Pancreas (tissue), 10 donors: Measurements from ENCODE around the gene TSC22D1. TPM values are rescaled to one million over a fixed set of nuclear protein-coding genes. Genes with fewer than 3 reads are reported as not detected.

Source experiments
- ATAC-seq, 4 donors: fragments of 200-7000 bp; cut with Tn5 transposase; one replicate each; pipeline versions ENCODE4 v1.8.0 to v1.9.1; 2020; ENCODE audit warnings: mild to moderate bottlenecking in 4 of 4, moderate library complexity in 4 of 4
- DNase-seq, 6 donors: peaks; one replicate each; pipeline ENCODE4 v3.0.0-alpha.2; 2020
- FAIRE-seq: peaks from 2 replicates; lab custom pipeline; 2012; peaks lifted over from hg19 to GRCh38; lab: Jason Lieb, UNC
- H3K27ac ChIP-seq, 4 donors: fragments of 200-600 bp; sonication (generic); 1 replicate in 3 of 4; 2 replicates in 1 of 4; pipeline versions ENCODE4 v1.5.0 to v1.8.0; 2020
- H3K27me3 ChIP-seq, 4 donors: fragments of 200-600 bp; one replicate each; pipeline ENCODE4 v1.8.0; 2021
- H3K36me3 ChIP-seq, 3 donors: fragments of 200-600 bp; sonication (generic) in 1 of 3; one replicate each; pipeline versions ENCODE4 v1.5.0 to v1.8.0; 2020 to 2021
- H3K4me1 ChIP-seq, 3 donors: fragments of 200-600 bp; one replicate each; pipeline ENCODE4 v1.8.0; 2021
- H3K4me3 ChIP-seq, 4 donors: fragments of 200-600 bp; sonication (generic) in 2 of 4; one replicate each; pipeline versions ENCODE4 v1.5.0 to v1.8.0; 2020 to 2021
- H3K9me3 ChIP-seq, 4 donors: fragments of 200-600 bp; one replicate each; pipeline ENCODE4 v1.8.0; 2021
- CTCF ChIP-seq, 4 donors: fragments of 200-600 bp; sonication (generic) in 3 of 4; IDR thresholded peaks; one replicate each; pipeline versions ENCODE4 v1.5.0 to v1.8.0; 2021; ENCODE audit warnings: antibody characterized with exemption in 4 of 4
- WGBS, 2 donors: extraction: QIAGEN DNeasy Blood & Tissue Kit; methylation state at CpG; one replicate each; pipeline ENCODE4 v1.1.7; 2013; 5-methylcytosine and 5-hydroxymethylcytosine counted together
- intact Hi-C, 3 donors: fragments of 100-400 bp; cut with DNase I; formaldehyde crosslinking; loops; one replicate each; pipeline versions ENCODE4 v1.11.1 to v1.14.2; 2022
- polyA plus RNA-seq, 2 donors: library from polyadenylated mRNA; stranded (reverse); fragments of 200-250 nt; gene quantifications; one replicate each; pipeline ENCODE4 v1.2.3, GENCODE V29; 2013
- total RNA-seq, 6 donors: library from RNA; stranded (reverse); fragmentation: NEBNext Ultra II Directional in 4 of 6; extraction: Animal tissue kit (Norgen Biotek cat#: 25700) in 4 of 6; gene quantifications; one replicate each; pipeline versions ENCODE4 v1.2.1 to v1.2.4, GENCODE V29; 2021 to 2023
- donor health status: healthy with polysubstance abuse.
- donor health status: DM: no; HTN: no; CAD: no; lungs with moderate emphysema.
- donor health status: DM: no; HTN: no; CAD: no.
- donor health status: control.
- donor health status: control.
- donor health status: Bipolar disorder and iron deficiency.
- donor health status: DM: yes; HTN: yes; CAD: no.
- donor health status: DM: no; HTN: no; CAD: no.
- donor health status: DM: no; HTN: no; CAD: no.
- donor health status: DM: yes; HTN: yes; CAD: no.

The TSC22D1 gene
- total and polyA plus RNA-seq, 8 donors: 16.8 to 49.9 (median 30.2) TPM

- TF ChIP-seq CTCF (IDR thresholded peaks at IDR 0.05): no peak
- DNase-seq: no peak
- Histone ChIP-seq H3K36me3 (no peaks in the 10 kb centered on the region), H3K4me1 (no peaks in the 10 kb centered on the region), H3K27me3 (no peaks in the 10 kb centered on the region), H3K4me3 (no peak overlapping the region), H3K9me3 (no peaks in the 10 kb centered on the region), H3K27ac (no peak overlapping the region)
- ATAC-seq: no peak
- no peak for FAIRE-seq
- 94 to 98% methylated on average over 8 of the region's 8 CpGs for WGBS, 2 donors
- intact Hi-C loops: loop anchor here in 2 of 3 donors (10.0 kb wide), 1 partner anchor 551 kb away; no protein-coding TSS in a partner anchor
Observed at GRCh38 chr13:44455769-44456168, 120.4 kb downstream of the TSC22D1 start.

- no peaks in the 10 kb centered on the region for H3K27me3 ChIP-seq
- intact Hi-C loops: loop anchor here in 2 of 3 donors (10.0 kb wide), 1 partner anchor 549 kb away; no protein-coding TSS in a partner anchor
- DNase-seq (no peak), ATAC-seq (no peak), FAIRE-seq (no peak)
- 99 to 100% methylated on average over 1 of the region's 1 CpG for WGBS, 2 donors
- no peak overlapping the region for H3K4me3 ChIP-seq
- TF ChIP-seq CTCF (IDR thresholded peaks at IDR 0.05): no peak
- H3K4me1 ChIP-seq: no peaks in the 10 kb centered on the region
- H3K27ac ChIP-seq: no peak overlapping the region
- no peaks in the 10 kb centered on the region for H3K9me3 ChIP-seq
- no peaks in the 10 kb centered on the region for H3K36me3 ChIP-seq
Observed at GRCh38 chr13:44453881-44454280, 122.2 kb downstream of the TSC22D1 start.

- Histone ChIP-seq H3K27me3 (no peaks in the 10 kb centered on the region), H3K4me3 (no peak overlapping the region), H3K36me3 (no peaks in the 10 kb centered on the region), H3K9me3 (no peaks in the 10 kb centered on the region), H3K27ac (no peak overlapping the region), H3K4me1 (peaks cover 1 to 2% (median 2%) of the 10 kb centered on the region in 3 donors)
- ATAC-seq (no peak), DNase-seq (no peak), FAIRE-seq (no peak)
- intact Hi-C loops: loop anchor here in 2 of 3 donors (10.0 kb wide), 1 partner anchor 548 kb away; no protein-coding TSS in a partner anchor
- WGBS, 2 donors: 84 to 90% methylated on average over 3 of the region's 3 CpGs
- no peak for TF ChIP-seq CTCF (IDR thresholded peaks at IDR 0.05)
Observed at GRCh38 chr13:44453069-44453468, 123.1 kb downstream of the TSC22D1 start.

- ATAC-seq: no peak
- intact Hi-C loops: loop anchor here in 2 of 3 donors (10.0 kb wide), 1 partner anchor 548 kb away; no protein-coding TSS in a partner anchor
- DNase-seq: peak in 1 of 6 donors; percentile 33
- Histone ChIP-seq H3K36me3 (no peaks in the 10 kb centered on the region), H3K27me3 (no peaks in the 10 kb centered on the region), H3K9me3 (no peaks in the 10 kb centered on the region), H3K27ac (no peak overlapping the region), H3K4me3 (no peak overlapping the region), H3K4me1 (peaks cover 3 to 5% (median 5%) of the 10 kb centered on the region in 3 donors)
- 90 to 92% methylated on average over 7 of the region's 7 CpGs for WGBS, 2 donors
- no peak for TF ChIP-seq CTCF (IDR thresholded peaks at IDR 0.05)
- FAIRE-seq: no peak
Observed at GRCh38 chr13:44452418-44452817, 123.7 kb downstream of the TSC22D1 start.

GRCh38 chr13:44451651-44452050, 124.5 kb downstream of the TSC22D1 start:
- 97 to 99% methylated on average over 7 of the region's 7 CpGs for WGBS, 2 donors
- peaks cover 3 to 5% (median 5%) of the 10 kb centered on the region in 3 donors for H3K4me1 ChIP-seq
- no peak for FAIRE-seq
- H3K27me3 ChIP-seq: no peaks in the 10 kb centered on the region
- intact Hi-C loops: loop anchor here in 2 of 3 donors (10.0 kb wide), 1 partner anchor 547 kb away; no protein-coding TSS in a partner anchor
- ATAC-seq: no peak
- no peaks in the 10 kb centered on the region for H3K36me3 ChIP-seq
- no peak for DNase-seq
- H3K4me3 ChIP-seq: no peak overlapping the region
- H3K27ac ChIP-seq: no peak overlapping the region
- TF ChIP-seq CTCF (IDR thresholded peaks at IDR 0.05): no peak
- no peaks in the 10 kb centered on the region for H3K9me3 ChIP-seq
